Type B pancreatic cell (in vitro differentiated cells): Measurements from ENCODE around the gene TMEM30A. TPM values are rescaled to one million over a fixed set of nuclear protein-coding genes. Genes with fewer than 3 reads are reported as not detected.
A peak's percentile ranks its signal among the peaks of the same experiment; 100 is the strongest.

Experiments used
- DNase-seq: peaks from one replicate; pipeline ENCODE4 v3.0.0; 2021; ENCODE audit warnings: mixed read lengths; ENCODE audit not compliant: unreplicated experiment; ENCODE audit errors: extremely low spot score
- H3K27ac Mint-ChIP-seq: 2 replicates; pipeline ENCODE4 v1.8.0; 2021; ENCODE audit warnings: mild to moderate bottlenecking, mixed read lengths
- H3K27me3 Mint-ChIP-seq: 2 replicates; pipeline ENCODE4 v1.8.0; 2021; ENCODE audit warnings: mixed read lengths
- H3K36me3 Mint-ChIP-seq: 2 replicates; pipeline ENCODE4 v1.8.0; 2021; ENCODE audit warnings: mixed read lengths
- H3K4me1 Mint-ChIP-seq: one replicate; pipeline ENCODE4 v1.8.0; 2021; ENCODE audit warnings: mixed read lengths; ENCODE audit not compliant: unreplicated experiment
- H3K4me3 Mint-ChIP-seq: 2 replicates; pipeline ENCODE4 v1.8.0; 2021; ENCODE audit warnings: mild to moderate bottlenecking, mixed read lengths
- H3K9me3 Mint-ChIP-seq: 2 replicates; pipeline ENCODE4 v1.8.0; 2021; ENCODE audit warnings: mixed read lengths
- CTCF ChIP-seq: fragments of 200-600 bp; sonication (generic); conservative IDR thresholded peaks from 2 replicates; pipeline ENCODE4 v1.5.0; 2021; ENCODE audit warnings: antibody characterized with exemption, mild to moderate bottlenecking
- total RNA-seq: library from RNA; stranded (reverse); gene quantifications from 2 replicates; pipeline ENCODE4 v1.2.1, GENCODE V29; 2021; ENCODE audit warnings: low replicate concordance

The TMEM30A gene
- total RNA-seq, 1 donor from 2014 or later: 78.7 TPM

- H3K27ac Mint-ChIP-seq: no peak overlapping the region
- no peak for TF ChIP-seq CTCF
- no peaks in the 10 kb centered on the region for H3K4me1 Mint-ChIP-seq
- H3K27me3 Mint-ChIP-seq: peaks cover 17% of the 10 kb centered on the region
- no peaks in the 10 kb centered on the region for H3K36me3 Mint-ChIP-seq
- no peak overlapping the region for H3K4me3 Mint-ChIP-seq
- no peak for DNase-seq
- no peaks in the 10 kb centered on the region for H3K9me3 Mint-ChIP-seq
Measured at GRCh38 chr6:75215291-75215690, 69.3 kb downstream of the TMEM30A start.

- Mint-ChIP-seq H3K4me1 (peaks cover 5% of the 10 kb centered on the region), H3K36me3 (no peaks in the 10 kb centered on the region), H3K27me3 (peaks cover 27% of the 10 kb centered on the region), H3K27ac (no peak overlapping the region), H3K9me3 (no peaks in the 10 kb centered on the region), H3K4me3 (no peak overlapping the region)
- no peak for DNase-seq
- peak; percentile 28 for TF ChIP-seq CTCF
Measured at GRCh38 chr6:75213732-75214131, 70.9 kb downstream of the TMEM30A start.

- Mint-ChIP-seq H3K27ac (no peak overlapping the region), H3K9me3 (no peaks in the 10 kb centered on the region)
- no peak for DNase-seq
Measured at GRCh38 chr6:75213112-75213511, 71.5 kb downstream of the TMEM30A start.

GRCh38 chr6:75211920-75212590 is 72.5 kb downstream of the TMEM30A start:
- no peak overlapping the region for H3K27ac Mint-ChIP-seq

More at GRCh38 chr6:75213112-75213511, 71.5 kb downstream of the TMEM30A start:
- H3K36me3 Mint-ChIP-seq: no peaks in the 10 kb centered on the region
- H3K27me3 Mint-ChIP-seq: peaks cover 33% of the 10 kb centered on the region
- peaks cover 10% of the 10 kb centered on the region for H3K4me1 Mint-ChIP-seq
- no peak for TF ChIP-seq CTCF
- H3K4me3 Mint-ChIP-seq: no peak overlapping the region

GRCh38 chr6:75210885-75211739 is 73.5 kb downstream of the TMEM30A start:
- Mint-ChIP-seq H3K27ac (no peak overlapping the region), H3K4me1 (peaks cover 25% of the 10 kb centered on the region), H3K27me3 (peaks cover 45% of the 10 kb centered on the region), H3K36me3 (no peaks in the 10 kb centered on the region), H3K4me3 (no peak overlapping the region), H3K9me3 (no peaks in the 10 kb centered on the region)
- TF ChIP-seq CTCF: peak; percentile 92
- DNase-seq: no peak

More at GRCh38 chr6:75211920-75212590, 72.5 kb downstream of the TMEM30A start:
- peaks cover 36% of the 10 kb centered on the region for H3K27me3 Mint-ChIP-seq
- H3K36me3 Mint-ChIP-seq: no peaks in the 10 kb centered on the region
- H3K9me3 Mint-ChIP-seq: no peaks in the 10 kb centered on the region
- no peak overlapping the region for H3K4me3 Mint-ChIP-seq
- no peak for DNase-seq
- TF ChIP-seq CTCF: no peak
- H3K4me1 Mint-ChIP-seq: peaks cover 17% of the 10 kb centered on the region
